HepG2 (cell line): ENCODE measurements around the gene RDH13. TPM values are rescaled to one million over a fixed set of nuclear protein-coding genes. Genes with fewer than 3 reads are reported as not detected.
"Not testable (repeated sequence)": the region's sequence is repeated elsewhere in the genome, so short reads cannot be mapped to it uniquely, and the experiment has no call there.

Experiments
- ATAC-seq: fragments of 200-7000 bp; cut with Tn5 transposase; 3 replicates; pipeline ENCODE4 v1.9.1; 2020; ENCODE audit warnings: mild to moderate bottlenecking, moderate library complexity
- BruUV-seq: library from RNA; stranded (reverse); fragments of 400-500 nt; replicated peaks from 2 replicates; lab custom pipeline; 2021; lab: Mats Ljungman, UMichigan
- CTCF ChIA-PET: fragments of 300-600 bp; formaldehyde crosslinking; extraction: SDS; loops from one replicate; lab custom pipeline; 2021; ENCODE audit warnings: low total read pairs, inconsistent platforms, low intra/inter-chr PET ratio; lab: Yijun Ruan, JAX
- POLR2A ChIA-PET: fragments of 350-600 bp; sonication (Branson Sonifier 250); formaldehyde crosslinking; loops from one replicate; lab custom pipeline; 2020; ENCODE audit warnings: antibody characterized with exemption, inconsistent platforms; lab: Yijun Ruan, JAX
- DNase-seq: peaks from one replicate; pipeline ENCODE4 v3.0.0-alpha.2; 2015; ENCODE audit warnings: low spot score
- FAIRE-seq: peaks from 3 replicates; lab custom pipeline; 2011; peaks lifted over from hg19 to GRCh38; lab: Jason Lieb, UNC
- H2AFZ ChIP-seq: one replicate; pipeline ENCODE4 v1.6.1; 2011; ENCODE audit warnings: low read length, inconsistent platforms
- H3K27ac ChIP-seq: fragments of 300-600 bp; 3 replicates; pipeline ENCODE4 v1.8.0; 2011; ENCODE audit warnings: mixed run types, mild to moderate bottlenecking, mixed read lengths, low read length, inconsistent platforms; ENCODE audit not compliant: insufficient read depth; ENCODE audit errors: extremely low read length
- H3K27me3 ChIP-seq, 2 experiments: fragments of 200-600 bp in 1 of 2; 2 replicates in 1 of 2; 3 replicates in 1 of 2; pipeline versions ENCODE4 v1.6.0 to v1.8.0; 2011; ENCODE audit warnings: low read length in 2 of 2, mild to moderate bottlenecking in 2 of 2, moderate library complexity in 2 of 2, inconsistent platforms in 1 of 2; ENCODE audit not compliant: insufficient read depth in 2 of 2, control insufficient read depth in 1 of 2
- H3K36me3 ChIP-seq, 2 experiments: fragments of 200-600 bp in 1 of 2; replicated peaks in 1 of 2; 2 replicates in 1 of 2; 3 replicates in 1 of 2; pipeline versions ENCODE4 v1.5.1 to v1.8.0; 2011; ENCODE audit warnings: low read length in 2 of 2, inconsistent platforms in 1 of 2; ENCODE audit not compliant: insufficient read depth in 2 of 2, control insufficient read depth in 1 of 2
- H3K4me1 ChIP-seq: 2 replicates; pipeline ENCODE4 v1.5.1; 2012; ENCODE audit warnings: low read length, inconsistent platforms; ENCODE audit not compliant: insufficient read depth
- H3K4me2 ChIP-seq: 2 replicates; pipeline ENCODE4 v1.6.0; 2011; ENCODE audit warnings: low read depth, low read length, inconsistent platforms
- H3K4me3 ChIP-seq, 3 experiments: fragments of 200-600 bp in 1 of 3; sonication (generic), shearing (Covaris generic) in 1 of 3; replicated peaks in 1 of 3; 2 replicates each; pipeline ENCODE4 v1.5.1; 2011 to 2016; ENCODE audit warnings: low read length in 3 of 3, inconsistent platforms in 2 of 3, low read depth in 2 of 3, mild to moderate bottlenecking in 2 of 3, control low read depth in 1 of 3, mixed read lengths in 1 of 3; ENCODE audit not compliant: insufficient read depth in 1 of 3
- H3K79me2 ChIP-seq: one replicate; pipeline ENCODE4 v1.6.1; 2011; ENCODE audit warnings: low read length, inconsistent platforms; ENCODE audit not compliant: insufficient read depth
- H3K9ac ChIP-seq: 2 replicates; pipeline ENCODE4 v1.6.0; 2011; ENCODE audit warnings: mild to moderate bottlenecking, low read depth, low read length, inconsistent platforms; ENCODE audit not compliant: insufficient read depth
- H3K9me3 ChIP-seq: 2 replicates; pipeline ENCODE4 v1.5.1; 2012; ENCODE audit warnings: mild to moderate bottlenecking, low read length
- H4K20me1 ChIP-seq: 2 replicates; pipeline ENCODE4 v1.6.0; 2011; ENCODE audit warnings: inconsistent platforms, mild to moderate bottlenecking, low read length, moderate library complexity; ENCODE audit not compliant: insufficient read depth
- CBX1 ChIP-seq: IDR thresholded peaks from one replicate; pipeline ENCODE4 v1.6.1; 2016; ENCODE audit warnings: antibody characterized with exemption, low read depth
- DR1 ChIP-seq: sonication (generic); formaldehyde crosslinking; IDR thresholded peaks from 2 replicates; pipeline ENCODE4 v1.8.0; 2021; ENCODE audit warnings: mild to moderate bottlenecking, missing genetic modification reagents, inconsistent platforms
- ESRRA ChIP-seq: sonication (generic); formaldehyde crosslinking; IDR thresholded peaks from 2 replicates; pipeline ENCODE4 v1.5.1; 2020; ENCODE audit warnings: mild to moderate bottlenecking, low read depth, missing genetic modification reagents
- HNF4G ChIP-seq, 2 experiments: sonication (generic) in 1 of 2; formaldehyde crosslinking in 1 of 2; IDR thresholded peaks; 2 replicates each; pipeline versions ENCODE4 v1.4.0 to v1.6.1; 2011 to 2020; ENCODE audit warnings: borderline replicate concordance in 2 of 2, low read depth in 2 of 2, mild to moderate bottlenecking in 2 of 2, low read length in 1 of 2, missing genetic modification reagents in 1 of 2, moderate library complexity in 1 of 2
- NAIF1 ChIP-seq: sonication (generic); formaldehyde crosslinking; IDR thresholded peaks from 2 replicates; pipeline ENCODE4 v1.5.0; 2020; ENCODE audit warnings: mild to moderate bottlenecking, missing genetic modification reagents, borderline replicate concordance
- RELA ChIP-seq: sonication (generic); formaldehyde crosslinking; IDR thresholded peaks from 2 replicates; pipeline ENCODE4 v1.4.0; 2020; ENCODE audit warnings: missing genetic modification reagents
- SIN3B ChIP-seq: fragments of 150-350 bp; IDR thresholded peaks from 2 replicates; pipeline ENCODE4 v1.6.1; 2014; ENCODE audit warnings: low read length
- ZBTB43 ChIP-seq: sonication (generic); formaldehyde crosslinking; conservative IDR thresholded peaks from 2 replicates; pipeline ENCODE4 v1.4.0; 2020; ENCODE audit warnings: missing genetic modification reagents
- ZNF225 ChIP-seq: sonication (generic); formaldehyde crosslinking; IDR thresholded peaks from 2 replicates; pipeline ENCODE4 v1.4.0; 2020; ENCODE audit warnings: mild to moderate bottlenecking, missing genetic modification reagents
- ZNF704 ChIP-seq: sonication (generic); formaldehyde crosslinking; IDR thresholded peaks from 2 replicates; pipeline ENCODE4 v1.8.1; 2023; ENCODE audit warnings: mild to moderate bottlenecking, inconsistent platforms, moderate library complexity, missing genetic modification reagents, borderline replicate concordance
- WGBS: methylation state at CpG from one replicate; pipeline ENCODE4 v1.1.6; 2017; ENCODE audit warnings: low lambda C conversion rate; 5-methylcytosine and 5-hydroxymethylcytosine counted together
- in situ Hi-C: cut with HindIII; loops from 2 replicates; pipeline ENCODE4 v1.10.0; 2017; ENCODE audit warnings: low pct_unique_long_range_greater_than_20kb; ENCODE audit not compliant: extremely low pct_ligation_motif_present
- intact Hi-C: fragments of 100-400 bp; cut with micrococcal nuclease; formaldehyde crosslinking; loops from one replicate; pipeline ENCODE4 v1.10.0; 2022; ENCODE audit not compliant: unreplicated experiment
- polyA plus RNA-seq, 8 experiments: library from polyadenylated mRNA; depleted of rRNA in 3 of 8; stranded (reverse) in 7 of 8; unstranded in 1 of 8; fragments of >200 nt; fragmentation: Illumina TruSeq in 4 of 8; extraction: Trizol in 4 of 8; gene quantifications; 2 replicates each; pipeline versions ENCODE4 v1.2.1 to v1.2.3, GENCODE V29; 2011 to 2016; ENCODE audit warnings: low read depth in 4 of 8, missing spikeins in 1 of 8, mixed read lengths in 1 of 8; ENCODE audit not compliant: insufficient read depth in 1 of 8
- total RNA-seq, 5 experiments: library from RNA; depleted of rRNA; stranded (reverse); fragments of >200 nt; fragmentation: Illumina TruSeq; extraction: Trizol; gene quantifications; 2 replicates each; pipeline ENCODE4 v1.2.3, GENCODE V29; 2016; ENCODE audit warnings: low read depth in 1 of 5
- TF ChIP-seq, protein P1 (sequence below): sonication (generic); formaldehyde crosslinking; IDR thresholded peaks from 2 replicates; pipeline ENCODE4 v1.4.0; 2020; ENCODE audit warnings: mild to moderate bottlenecking, missing genetic modification reagents
- TF ChIP-seq, protein P2 (sequence below): sonication (generic); formaldehyde crosslinking; IDR thresholded peaks from 2 replicates; pipeline ENCODE4 v1.4.0; 2020; ENCODE audit warnings: missing genetic modification reagents

The RDH13 gene
- total and polyA plus RNA-seq, 2 of the 13 experiments (the other 11 are each of a cell fraction or from before 2014, with no cell fraction given) = 13.4 to 21.5 TPM

DNA sequence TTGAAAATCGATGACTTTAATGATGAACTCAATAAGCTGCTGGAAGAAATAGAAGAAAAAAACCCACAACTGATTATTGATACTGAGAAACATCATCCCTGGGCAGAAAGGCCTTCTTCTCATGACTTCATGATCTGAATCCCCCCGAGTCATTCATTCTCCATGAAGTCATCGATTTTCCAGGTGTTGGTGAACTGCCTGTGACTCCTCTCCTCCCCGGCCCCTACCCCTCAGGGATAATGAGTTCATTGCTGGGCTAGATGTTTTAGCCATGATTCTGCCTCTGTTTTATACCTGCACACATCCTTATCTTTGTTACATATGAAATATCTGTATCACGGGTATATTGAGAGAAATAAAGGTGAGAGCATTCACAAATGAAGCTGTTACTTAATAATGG, 62.2 kb downstream of the RDH13 start:
- BruUV-seq = no TSS peak
- CTCF ChIA-PET = no interaction called here
- ATAC-seq = no peak
- Histone ChIP-seq H3K4me3 (no peak overlapping the region), H3K9ac (no peak overlapping the region), H3K4me2 (no peak overlapping the region), H3K36me3 (no peaks in the 10 kb centered on the region), H3K27me3 (peaks cover 0 to 17% of the 10 kb centered on the region in 2 experiments; a peak in 1 of 5 replicates), H3K27ac (no peak overlapping the region), H3K4me1 (peaks cover 8% of the 10 kb centered on the region), H4K20me1 (no peaks in the 10 kb centered on the region), H3K79me2 (no peaks in the 10 kb centered on the region), H3K9me3 (peaks cover 7% of the 10 kb centered on the region), H2AFZ (no peak overlapping the region)
- WGBS = 0% methylated on average over 5 of the region's 5 CpGs
- in situ Hi-C loops (no loop called here), intact Hi-C loops (no loop called here)
- no peak for FAIRE-seq
- no peak for DNase-seq
- TF ChIP-seq NAIF1 (CRISPR knock-in tag) = no peak
- no peak for TF ChIP-seq ESRRA (CRISPR knock-in tag)
- no peak for TF ChIP-seq ZNF704
- TF ChIP-seq SIN3B = no peak
- no peak for TF ChIP-seq ZBTB43 (CRISPR knock-in tag)
- TF ChIP-seq HNF4G (IDR thresholded peaks at IDR 0.05; ENCODE audit: borderline replicate concordance, low read depth, low read length) = no peak
- no peak for TF ChIP-seq HNF4G (CRISPR knock-in tag; IDR thresholded peaks at IDR 0.05; ENCODE audit: borderline replicate concordance, low read depth)
- no peak for TF ChIP-seq RELA (CRISPR knock-in tag)
- no peak for TF ChIP-seq DR1 (CRISPR knock-in tag)
- TF ChIP-seq, protein P1, sequence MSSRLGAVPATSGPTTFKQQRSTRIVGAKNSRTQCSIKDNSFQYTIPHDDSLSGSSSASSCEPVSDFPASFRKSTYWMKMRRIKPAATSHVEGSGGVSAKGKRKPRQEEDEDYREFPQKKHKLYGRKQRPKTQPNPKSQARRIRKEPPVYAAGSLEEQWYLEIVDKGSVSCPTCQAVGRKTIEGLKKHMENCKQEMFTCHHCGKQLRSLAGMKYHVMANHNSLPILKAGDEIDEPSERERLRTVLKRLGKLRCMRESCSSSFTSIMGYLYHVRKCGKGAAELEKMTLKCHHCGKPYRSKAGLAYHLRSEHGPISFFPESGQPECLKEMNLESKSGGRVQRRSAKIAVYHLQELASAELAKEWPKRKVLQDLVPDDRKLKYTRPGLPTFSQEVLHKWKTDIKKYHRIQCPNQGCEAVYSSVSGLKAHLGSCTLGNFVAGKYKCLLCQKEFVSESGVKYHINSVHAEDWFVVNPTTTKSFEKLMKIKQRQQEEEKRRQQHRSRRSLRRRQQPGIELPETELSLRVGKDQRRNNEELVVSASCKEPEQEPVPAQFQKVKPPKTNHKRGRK (CRISPR knock-in tag) = no peak
- TF ChIP-seq, protein P2, sequence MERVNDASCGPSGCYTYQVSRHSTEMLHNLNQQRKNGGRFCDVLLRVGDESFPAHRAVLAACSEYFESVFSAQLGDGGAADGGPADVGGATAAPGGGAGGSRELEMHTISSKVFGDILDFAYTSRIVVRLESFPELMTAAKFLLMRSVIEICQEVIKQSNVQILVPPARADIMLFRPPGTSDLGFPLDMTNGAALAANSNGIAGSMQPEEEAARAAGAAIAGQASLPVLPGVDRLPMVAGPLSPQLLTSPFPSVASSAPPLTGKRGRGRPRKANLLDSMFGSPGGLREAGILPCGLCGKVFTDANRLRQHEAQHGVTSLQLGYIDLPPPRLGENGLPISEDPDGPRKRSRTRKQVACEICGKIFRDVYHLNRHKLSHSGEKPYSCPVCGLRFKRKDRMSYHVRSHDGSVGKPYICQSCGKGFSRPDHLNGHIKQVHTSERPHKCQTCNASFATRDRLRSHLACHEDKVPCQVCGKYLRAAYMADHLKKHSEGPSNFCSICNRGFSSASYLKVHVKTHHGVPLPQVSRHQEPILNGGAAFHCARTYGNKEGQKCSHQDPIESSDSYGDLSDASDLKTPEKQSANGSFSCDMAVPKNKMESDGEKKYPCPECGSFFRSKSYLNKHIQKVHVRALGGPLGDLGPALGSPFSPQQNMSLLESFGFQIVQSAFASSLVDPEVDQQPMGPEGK = no peak
- no peak for TF ChIP-seq CBX1
- TF ChIP-seq ZNF225 (CRISPR knock-in tag) = no peak
- POLR2A ChIA-PET = no interaction called here

DNA sequence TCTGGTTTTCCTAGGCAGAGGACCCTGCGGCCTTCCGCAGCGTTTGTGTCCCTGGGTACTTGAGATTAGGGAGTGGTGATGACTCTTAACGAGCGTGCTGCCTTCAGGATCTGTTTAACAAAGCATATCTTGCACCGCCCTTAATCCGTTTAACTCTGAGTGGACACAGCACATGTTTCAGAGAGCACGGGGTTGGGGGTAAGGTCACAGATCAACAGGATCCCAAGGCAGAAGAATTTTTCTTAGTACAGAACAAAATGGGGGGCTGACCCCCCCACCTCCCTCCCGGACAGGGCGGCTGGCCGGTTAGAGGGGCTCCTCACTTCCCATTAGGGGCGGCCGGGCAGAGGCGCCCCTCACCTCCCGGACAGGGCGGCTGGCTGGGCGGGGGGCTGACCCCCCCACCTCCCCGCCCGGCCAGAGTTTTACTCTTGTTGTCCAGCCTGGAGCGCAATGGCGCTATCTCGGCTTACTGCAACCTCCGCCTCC, 64.2 kb downstream of the RDH13 start:
- H4K20me1 ChIP-seq, H3K9ac ChIP-seq, ATAC-seq, intact Hi-C loops, H3K9me3 ChIP-seq, FAIRE-seq, CTCF ChIA-PET, H2AFZ ChIP-seq, H3K36me3 ChIP-seq, H3K4me3 ChIP-seq, DNase-seq, H3K79me2 ChIP-seq, H3K27ac ChIP-seq, POLR2A ChIA-PET, in situ Hi-C loops, H3K4me2 ChIP-seq, BruUV-seq: not testable (repeated sequence)
- peaks cover 0 to 25% of the 10 kb centered on the region in 2 experiments; a peak in 2 of 5 replicates for H3K27me3 ChIP-seq
- peaks cover 13% of the 10 kb centered on the region for H3K4me1 ChIP-seq
- 54% methylated on average over 6 of the region's 23 CpGs for WGBS
